Skeletal muscle cell (primary cell): Measurements from ENCODE around the gene TADA2A.
"Not testable (repeated sequence)": the region's sequence is repeated elsewhere in the genome, so short reads cannot be mapped to it uniquely, and the experiment has no call there.

Experiments used
- DNase-seq: peaks from one replicate; pipeline ENCODE4 v3.0.0-alpha.2; 2010; ENCODE audit warnings: low read depth
- H3K4me3 ChIP-seq: 2 replicates; pipeline ENCODE4 v1.5.1; 2011; ENCODE audit warnings: low read depth, mild to moderate bottlenecking, control low read depth, low read length, moderate library complexity

TADA2A gene

GRCh38 chr17:37393352-37393751, 13.3 kb upstream of the TADA2A start:
- DNase-seq, result no peak
- H3K4me3 ChIP-seq, result no peak overlapping the region

- DNase-seq, result no peak
These were observed 7.4 kb upstream of the TADA2A start for GRCh38 chr17:37399265-37399803.

GRCh38 chr17:37400505-37400904, 6.2 kb upstream of the TADA2A start:
- H3K4me3 ChIP-seq, result no peak overlapping the region
- no peak for DNase-seq

More at GRCh38 chr17:37399265-37399803, 7.4 kb upstream of the TADA2A start:
- no peak overlapping the region for H3K4me3 ChIP-seq

- not testable (repeated sequence) for DNase-seq
- H3K4me3 ChIP-seq, result peak overlapping the region; percentile 84
These were observed 1.2 kb upstream of the TADA2A start for GRCh38 chr17:37405522-37405921.

- DNase-seq, result no peak
- H3K4me3 ChIP-seq, result peak overlapping the region; percentile 84
These were observed 591 bp upstream of the TADA2A start for GRCh38 chr17:37405955-37406634.

- H3K4me3 ChIP-seq, DNase-seq: not testable (repeated sequence)
These were observed 1.4 kb downstream of the TADA2A start for GRCh38 chr17:37408145-37408479.

- DNase-seq, result no peak
These were observed 3.7 kb downstream of the TADA2A start for GRCh38 chr17:37410357-37410756.

GRCh38 chr17:37413875-37414519, 7.3 kb downstream of the TADA2A start:
- H3K4me3 ChIP-seq, result no peak overlapping the region
- no peak for DNase-seq

More at GRCh38 chr17:37410357-37410756, 3.7 kb downstream of the TADA2A start:
- H3K4me3 ChIP-seq, result no peak overlapping the region

- H3K4me3 ChIP-seq, result no peak overlapping the region
- DNase-seq, result peak; percentile 7
These were observed 11.2 kb downstream of the TADA2A start for GRCh38 chr17:37417852-37418251.

GRCh38 chr17:37422971-37423625, 16.4 kb downstream of the TADA2A start:
- H3K4me3 ChIP-seq, result no peak overlapping the region
- no peak for DNase-seq

GRCh38 chr17:37425268-37425667, 18.6 kb downstream of the TADA2A start:
- no peak for DNase-seq
- no peak overlapping the region for H3K4me3 ChIP-seq

- H3K4me3 ChIP-seq, result no peak overlapping the region
- no peak for DNase-seq
These were observed 22.4 kb downstream of the TADA2A start for GRCh38 chr17:37429039-37429438.

- DNase-seq, result no peak
- H3K4me3 ChIP-seq, result no peak overlapping the region
These were observed 22.8 kb downstream of the TADA2A start for GRCh38 chr17:37429453-37429852.

GRCh38 chr17:37430051-37430627, 23.5 kb downstream of the TADA2A start:
- no peak overlapping the region for H3K4me3 ChIP-seq
- DNase-seq, result no peak

GRCh38 chr17:37432671-37433070, 26.0 kb downstream of the TADA2A start:
- H3K4me3 ChIP-seq, result no peak overlapping the region
- no peak for DNase-seq

- DNase-seq, result no peak
- no peak overlapping the region for H3K4me3 ChIP-seq
These were observed 31.5 kb downstream of the TADA2A start for GRCh38 chr17:37438141-37438540.

- H3K4me3 ChIP-seq, result no peak overlapping the region
- no peak for DNase-seq
These were observed 33.7 kb downstream of the TADA2A start for GRCh38 chr17:37440424-37440823.

GRCh38 chr17:37441369-37442014, 34.8 kb downstream of the TADA2A start:
- not testable (repeated sequence) for H3K4me3 ChIP-seq, DNase-seq

GRCh38 chr17:37446027-37446426, 39.3 kb downstream of the TADA2A start:
- DNase-seq, result no peak
- no peak overlapping the region for H3K4me3 ChIP-seq

- no peak for DNase-seq
- no peak overlapping the region for H3K4me3 ChIP-seq
These were observed 41.0 kb downstream of the TADA2A start for GRCh38 chr17:37447641-37448040.
